Activated T-cell treated with anti-CD3 and anti-CD28 coated beads, Interleukin-2, amount 50 U/mL, for 24 hours (primary cell): ENCODE measurements around the gene TMEM236.
A peak's percentile ranks its signal among the peaks of the same experiment; 100 is the strongest.
"Not testable (repeated sequence)": the region's sequence is repeated elsewhere in the genome, so short reads cannot be mapped to it uniquely, and the experiment has no call there.

Experiments used
- DNase-seq: peaks from one replicate; pipeline ENCODE4 v3.0.0-alpha.2; 2020
- H3K27ac Mint-ChIP-seq: 2 replicates; pipeline ENCODE4 v1.8.0; 2020; ENCODE audit warnings: mild to moderate bottlenecking, mixed read lengths
- H3K27me3 Mint-ChIP-seq: 2 replicates; pipeline ENCODE4 v1.8.0; 2020; ENCODE audit warnings: mixed read lengths
- H3K36me3 Mint-ChIP-seq: 2 replicates; pipeline ENCODE4 v1.8.0; 2020; ENCODE audit warnings: low read depth, mixed read lengths
- H3K4me1 Mint-ChIP-seq: 2 replicates; pipeline ENCODE4 v1.8.0; 2020; ENCODE audit warnings: low read depth, mixed read lengths
- H3K4me3 Mint-ChIP-seq: 2 replicates; pipeline ENCODE4 v1.8.0; 2020; ENCODE audit warnings: mild to moderate bottlenecking, moderate library complexity, mixed read lengths
- H3K9me3 Mint-ChIP-seq: 2 replicates; pipeline ENCODE4 v1.8.0; 2020; ENCODE audit warnings: mixed read lengths

The TMEM236 gene

GRCh38 chr10:17751781-17752445 lies at the start of gene TMEM236:
Gene TMEM236, plus strand, starts transcription at chr10:17752201. Its CDS starts 95 bp downstream, at chr10:17752296.
- Mint-ChIP-seq H3K27me3 (no peaks in the 10 kb centered on the region), H3K27ac (no peak within 1 kb of the TSS), H3K4me3 (no peak within 1 kb of the TSS), H3K36me3 (no peaks in the 10 kb centered on the region), H3K9me3 (no peaks in the 10 kb centered on the region), H3K4me1 (peaks cover 3% of the 10 kb centered on the region)
- DNase-seq: no peak

DNA sequence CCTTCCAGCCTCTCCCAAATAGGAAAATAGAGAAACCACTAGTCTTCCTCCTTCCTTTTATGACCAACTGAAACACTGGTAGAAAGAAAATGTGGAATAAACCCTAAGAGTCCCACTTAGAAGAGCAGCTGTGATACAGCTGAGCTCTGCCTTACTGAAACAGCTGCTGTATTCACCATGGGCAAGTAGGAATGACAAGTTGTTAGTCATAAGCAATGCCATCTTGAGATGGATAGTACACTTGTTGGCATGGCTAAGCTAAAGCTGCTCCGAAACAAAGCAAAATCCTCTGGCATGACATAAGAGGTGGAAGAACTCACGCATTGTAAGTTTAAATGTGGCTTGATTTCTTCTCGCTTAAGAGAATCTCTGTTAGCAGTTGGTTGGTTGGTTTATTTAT lies 48.3 kb upstream of the TMEM236 start:
- H3K4me3 Mint-ChIP-seq: no peak overlapping the region
- H3K36me3 Mint-ChIP-seq: peaks cover 80% of the 10 kb centered on the region
- DNase-seq: no peak
- no peaks in the 10 kb centered on the region for H3K9me3 Mint-ChIP-seq
- H3K4me1 Mint-ChIP-seq: peaks cover 1% of the 10 kb centered on the region
- H3K27me3 Mint-ChIP-seq: no peaks in the 10 kb centered on the region
- H3K27ac Mint-ChIP-seq: no peak overlapping the region

DNA sequence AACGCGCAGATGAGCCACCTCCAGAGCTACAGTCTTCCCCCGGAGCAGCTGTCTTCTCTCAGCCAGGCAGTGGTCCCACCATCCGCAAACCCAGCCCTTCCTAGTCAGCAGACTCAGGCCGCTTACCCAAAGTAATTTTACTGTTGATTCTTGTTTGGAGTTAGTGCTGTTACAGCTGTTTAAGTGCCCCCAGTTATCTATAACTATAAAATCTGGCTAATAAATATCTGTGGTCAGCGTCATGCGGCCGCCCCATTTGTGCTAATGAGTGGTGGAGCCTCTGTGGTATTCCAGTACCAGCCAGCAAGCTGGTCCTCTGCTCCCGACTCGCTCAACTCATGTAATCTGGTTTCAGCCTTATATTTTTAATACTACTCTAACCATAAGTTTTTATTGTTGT lies 43.2 kb upstream of the TMEM236 start:
- Mint-ChIP-seq H3K4me3 (no peak overlapping the region), H3K27ac (no peak overlapping the region), H3K36me3 (peaks cover 90% of the 10 kb centered on the region), H3K27me3 (no peaks in the 10 kb centered on the region), H3K4me1 (no peaks in the 10 kb centered on the region), H3K9me3 (no peaks in the 10 kb centered on the region)
- no peak for DNase-seq

- DNase-seq: no peak
- H3K27ac Mint-ChIP-seq: no peak overlapping the region
- H3K27me3 Mint-ChIP-seq: no peaks in the 10 kb centered on the region
- peaks cover 92% of the 10 kb centered on the region for H3K36me3 Mint-ChIP-seq
- H3K4me1 Mint-ChIP-seq: no peaks in the 10 kb centered on the region
- H3K9me3 Mint-ChIP-seq: no peaks in the 10 kb centered on the region
- no peak overlapping the region for H3K4me3 Mint-ChIP-seq
These were observed 42.5 kb upstream of the TMEM236 start for GRCh38 chr10:17709492-17709891.

GRCh38 chr10:17710181-17710580 lies 41.8 kb upstream of the TMEM236 start:
- Mint-ChIP-seq H3K4me1 (no peaks in the 10 kb centered on the region), H3K9me3 (no peaks in the 10 kb centered on the region), H3K36me3 (peaks cover 94% of the 10 kb centered on the region), H3K4me3 (no peak overlapping the region), H3K27ac (no peak overlapping the region), H3K27me3 (no peaks in the 10 kb centered on the region)
- no peak for DNase-seq

GRCh38 chr10:17712053-17712452 lies 39.9 kb upstream of the TMEM236 start:
- Mint-ChIP-seq H3K4me1 (no peaks in the 10 kb centered on the region), H3K27ac (no peak overlapping the region), H3K4me3 (no peak overlapping the region), H3K9me3 (no peaks in the 10 kb centered on the region), H3K27me3 (no peaks in the 10 kb centered on the region), H3K36me3 (peaks cover 95% of the 10 kb centered on the region)
- no peak for DNase-seq

GRCh38 chr10:17712717-17713471 lies 39.1 kb upstream of the TMEM236 start:
- Mint-ChIP-seq H3K27me3 (no peaks in the 10 kb centered on the region), H3K4me1 (no peaks in the 10 kb centered on the region), H3K36me3 (peaks cover 95% of the 10 kb centered on the region), H3K9me3 (peaks cover 3% of the 10 kb centered on the region), H3K27ac (peak overlapping the region; percentile 36), H3K4me3 (no peak overlapping the region)
- DNase-seq: no peak

- no peak for DNase-seq
- H3K4me3 Mint-ChIP-seq: no peak overlapping the region
- H3K9me3 Mint-ChIP-seq: peaks cover 3% of the 10 kb centered on the region
- no peak overlapping the region for H3K27ac Mint-ChIP-seq
- no peaks in the 10 kb centered on the region for H3K27me3 Mint-ChIP-seq
- H3K4me1 Mint-ChIP-seq: no peaks in the 10 kb centered on the region
- peaks cover 91% of the 10 kb centered on the region for H3K36me3 Mint-ChIP-seq
These were observed 38.2 kb upstream of the TMEM236 start for GRCh38 chr10:17713758-17714157.

GRCh38 chr10:17716161-17716560 lies 35.8 kb upstream of the TMEM236 start:
- Mint-ChIP-seq H3K4me1 (no peaks in the 10 kb centered on the region), H3K36me3 (peaks cover 82% of the 10 kb centered on the region), H3K27me3 (no peaks in the 10 kb centered on the region), H3K4me3 (no peak overlapping the region), H3K9me3 (peaks cover 3% of the 10 kb centered on the region), H3K27ac (no peak overlapping the region)
- DNase-seq: no peak

GRCh38 chr10:17722317-17723014 lies 29.5 kb upstream of the TMEM236 start:
- not testable (repeated sequence) for H3K4me1 Mint-ChIP-seq, DNase-seq, H3K4me3 Mint-ChIP-seq, H3K27ac Mint-ChIP-seq, H3K9me3 Mint-ChIP-seq, H3K27me3 Mint-ChIP-seq
- peaks cover 42% of the 10 kb centered on the region for H3K36me3 Mint-ChIP-seq

GRCh38 chr10:17725703-17726102 lies 26.3 kb upstream of the TMEM236 start:
- no peak for DNase-seq
- Mint-ChIP-seq H3K27ac (no peak overlapping the region), H3K4me3 (no peak overlapping the region), H3K36me3 (peaks cover 22% of the 10 kb centered on the region), H3K9me3 (no peaks in the 10 kb centered on the region), H3K4me1 (no peaks in the 10 kb centered on the region), H3K27me3 (no peaks in the 10 kb centered on the region)

DNA sequence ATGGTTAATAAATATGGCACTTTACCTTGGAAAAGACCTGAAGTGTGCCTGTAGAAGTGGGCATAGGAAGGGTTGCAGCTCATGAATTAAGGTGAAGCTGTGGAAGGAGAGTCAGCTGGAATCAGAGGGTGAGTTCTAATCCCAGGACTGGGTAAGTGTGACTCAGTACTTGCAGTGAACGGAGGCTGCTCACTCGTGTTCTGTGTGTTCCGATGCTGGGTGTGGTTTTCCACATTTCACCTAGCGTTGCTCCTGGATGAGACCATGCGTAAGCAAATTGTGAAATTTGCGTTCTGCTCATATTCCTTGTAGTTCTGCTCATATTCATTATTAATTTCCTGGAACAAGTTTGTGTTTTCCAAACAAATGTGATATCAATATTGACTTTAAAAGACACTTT lies 22.4 kb upstream of the TMEM236 start:
- Mint-ChIP-seq H3K4me3 (no peak overlapping the region), H3K27me3 (no peaks in the 10 kb centered on the region), H3K4me1 (no peaks in the 10 kb centered on the region), H3K36me3 (no peaks in the 10 kb centered on the region), H3K9me3 (no peaks in the 10 kb centered on the region), H3K27ac (no peak overlapping the region)
- DNase-seq: no peak

GRCh38 chr10:17730667-17731066 lies 21.3 kb upstream of the TMEM236 start:
- no peaks in the 10 kb centered on the region for H3K9me3 Mint-ChIP-seq
- H3K27ac Mint-ChIP-seq: no peak overlapping the region
- no peaks in the 10 kb centered on the region for H3K36me3 Mint-ChIP-seq
- no peak for DNase-seq
- H3K27me3 Mint-ChIP-seq: no peaks in the 10 kb centered on the region
- H3K4me1 Mint-ChIP-seq: no peaks in the 10 kb centered on the region
- no peak overlapping the region for H3K4me3 Mint-ChIP-seq

DNA sequence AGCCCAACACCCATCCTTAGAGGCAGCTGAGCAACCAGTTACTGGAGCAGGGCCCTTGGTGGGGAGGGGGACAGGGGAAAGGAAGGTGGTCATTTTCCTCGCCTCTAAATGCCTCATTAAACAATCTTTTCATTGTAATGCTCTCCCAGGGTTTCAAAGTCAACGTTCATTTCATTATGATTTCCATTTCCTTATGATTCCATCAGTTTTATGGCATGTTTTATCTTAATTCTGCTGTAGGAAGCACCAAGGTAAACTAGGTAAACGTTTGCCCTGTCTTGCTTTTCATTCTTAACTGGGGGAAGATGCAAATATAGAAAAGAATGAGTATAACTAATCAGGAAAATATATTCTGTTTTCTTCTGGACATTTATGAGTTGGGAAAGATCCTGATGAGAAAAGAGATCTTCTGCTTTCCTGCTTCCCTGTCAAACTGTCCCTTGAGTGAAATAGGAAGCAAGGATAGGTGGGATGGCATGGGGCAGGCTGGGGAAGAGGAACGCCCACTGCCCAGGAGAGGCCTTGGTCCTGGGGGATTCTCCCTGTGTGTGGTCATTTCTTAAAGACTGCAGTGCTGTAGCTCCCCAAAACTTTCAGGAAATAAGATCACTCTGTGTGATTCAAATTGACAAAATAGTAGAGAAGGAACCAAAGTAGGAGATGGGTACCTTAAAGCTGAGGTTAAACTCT lies 20.5 kb upstream of the TMEM236 start:
- no peak for DNase-seq
- Mint-ChIP-seq H3K4me3 (no peak overlapping the region), H3K4me1 (no peaks in the 10 kb centered on the region), H3K27ac (no peak overlapping the region), H3K27me3 (no peaks in the 10 kb centered on the region), H3K36me3 (no peaks in the 10 kb centered on the region), H3K9me3 (no peaks in the 10 kb centered on the region)
